Lower lobe of right lung (tissue), 2 donors: ENCODE results near the gene SERPINB1. TPM values are rescaled to one million over a fixed set of nuclear protein-coding genes. Genes with fewer than 3 reads are reported as not detected.
A peak's percentile ranks its signal among the peaks of the same experiment; 100 is the strongest.

ENCODE experiments used
- ATAC-seq, 2 donors: fragments of 200-7000 bp; cut with Tn5 transposase; one replicate each; pipeline ENCODE4 v1.9.1; 2020 to 2022; ENCODE audit warnings: mild to moderate bottlenecking in 2 of 2, moderate library complexity in 2 of 2
- DNase-seq: peaks from one replicate; pipeline ENCODE4 v3.0.0-alpha.2; 2020
- H3K27ac ChIP-seq: fragments of 200-600 bp; one replicate; pipeline ENCODE4 v1.8.0; 2022
- H3K27me3 ChIP-seq: fragments of 200-600 bp; one replicate; pipeline ENCODE4 v1.8.0; 2022; ENCODE audit warnings: low read depth
- H3K36me3 ChIP-seq: fragments of 200-600 bp; one replicate; pipeline ENCODE4 v1.8.0; 2022; ENCODE audit warnings: mild to moderate bottlenecking
- H3K4me1 ChIP-seq: fragments of 200-600 bp; one replicate; pipeline ENCODE4 v1.8.0; 2022
- H3K4me3 ChIP-seq: fragments of 200-600 bp; one replicate; pipeline ENCODE4 v1.8.0; 2022; ENCODE audit warnings: mild to moderate bottlenecking
- H3K9me3 ChIP-seq: fragments of 200-600 bp; one replicate; pipeline ENCODE4 v1.8.0; 2022
- CTCF ChIP-seq: fragments of 200-600 bp; IDR thresholded peaks from one replicate; pipeline ENCODE4 v1.8.0; 2022; ENCODE audit warnings: antibody characterized with exemption, mild to moderate bottlenecking
- intact Hi-C: fragments of 100-400 bp; cut with DNase I; formaldehyde crosslinking; loops from one replicate; pipeline ENCODE4 v1.11.0; 2022
- total RNA-seq: library from RNA; stranded (reverse); fragmentation: NEBNext Ultra II Directional; extraction: Animal tissue kit (Norgen Biotek cat#: 25700); gene quantifications from one replicate; pipeline ENCODE4 v1.2.1, GENCODE V29; 2021
- donor health status: DM: no; HTN: yes; CAD: no; lungs with severe emphysema.

The SERPINB1 gene
- total RNA-seq, 1 donor from 2014 or later: 125 TPM

GRCh38 chr6:2870046-2870636, 28.5 kb upstream of the SERPINB1 start:
- ATAC-seq (peak in 1 of 2 donors; percentile 42), DNase-seq (no peak)
- no peaks in the 10 kb centered on the region for H3K27me3 ChIP-seq
- H3K9me3 ChIP-seq: no peaks in the 10 kb centered on the region
- no peak overlapping the region for H3K27ac ChIP-seq
- no peaks in the 10 kb centered on the region for H3K36me3 ChIP-seq
- no peak overlapping the region for H3K4me3 ChIP-seq
- TF ChIP-seq CTCF: no peak
- intact Hi-C loops: no loop called here
- H3K4me1 ChIP-seq: peaks cover 29% of the 10 kb centered on the region

GRCh38 chr6:2868637-2869036, 27.0 kb upstream of the SERPINB1 start:
- intact Hi-C loops: no loop called here
- H3K4me3 ChIP-seq: no peak overlapping the region
- DNase-seq: no peak

GRCh38 chr6:2866171-2866846, 24.6 kb upstream of the SERPINB1 start:
- intact Hi-C loops: no loop called here
- no peaks in the 10 kb centered on the region for H3K9me3 ChIP-seq
- H3K27ac ChIP-seq: no peak overlapping the region
- peak in 1 of 2 donors; percentile 48 for ATAC-seq
- no peak for TF ChIP-seq CTCF
- no peak for DNase-seq
- peaks cover 13% of the 10 kb centered on the region for H3K4me1 ChIP-seq
- H3K27me3 ChIP-seq: no peaks in the 10 kb centered on the region
- peak overlapping the region; percentile 12 for H3K4me3 ChIP-seq
- H3K36me3 ChIP-seq: no peaks in the 10 kb centered on the region

More at GRCh38 chr6:2868637-2869036, 27.0 kb upstream of the SERPINB1 start:
- Histone ChIP-seq H3K27me3 (no peaks in the 10 kb centered on the region), H3K36me3 (no peaks in the 10 kb centered on the region), H3K27ac (no peak overlapping the region), H3K4me1 (peaks cover 18% of the 10 kb centered on the region), H3K9me3 (no peaks in the 10 kb centered on the region)
- no peak for TF ChIP-seq CTCF
- no peak for ATAC-seq

GRCh38 chr6:2865694-2866151, 24.1 kb upstream of the SERPINB1 start:
- TF ChIP-seq CTCF: no peak
- Histone ChIP-seq H3K4me3 (peak overlapping the region; percentile 12), H3K27me3 (no peaks in the 10 kb centered on the region), H3K4me1 (peaks cover 13% of the 10 kb centered on the region), H3K27ac (no peak overlapping the region), H3K36me3 (no peaks in the 10 kb centered on the region), H3K9me3 (no peaks in the 10 kb centered on the region)
- ATAC-seq: peak in 1 of 2 donors; percentile 45
- intact Hi-C loops: no loop called here
- no peak for DNase-seq

- intact Hi-C loops: no loop called here
- DNase-seq: no peak
- ATAC-seq: no peak
- peaks cover 13% of the 10 kb centered on the region for H3K4me1 ChIP-seq
- no peaks in the 10 kb centered on the region for H3K36me3 ChIP-seq
- no peaks in the 10 kb centered on the region for H3K27me3 ChIP-seq
- TF ChIP-seq CTCF: no peak
- no peak overlapping the region for H3K4me3 ChIP-seq
- H3K27ac ChIP-seq: no peak overlapping the region
- no peaks in the 10 kb centered on the region for H3K9me3 ChIP-seq
These were observed 23.6 kb upstream of the SERPINB1 start for GRCh38 chr6:2865270-2865669.
